Measurements from ENCODE around the gene KAZN.
"Not testable (repeated sequence)": the region's sequence is repeated elsewhere in the genome, so short reads cannot be mapped to it uniquely, and the experiment has no call there.

KAZN gene

GRCh38 chr1:14598498-14599182, at the start of gene KAZN:
Gene KAZN, plus strand, starts transcription at chr1:14598685.
- DNase-seq (ENCODE audit: low read depth), result no peak

- no peak for DNase-seq (ENCODE audit: low read depth)
Measured at GRCh38 chr1:14549897-14550620, 48.4 kb upstream of the KAZN start.

- DNase-seq (ENCODE audit: low read depth), result no peak
Measured at GRCh38 chr1:14551386-14551785, 47.1 kb upstream of the KAZN start.

GRCh38 chr1:14552246-14552965, 46.1 kb upstream of the KAZN start:
- no peak for DNase-seq (ENCODE audit: low read depth)

- no peak for DNase-seq (ENCODE audit: low read depth)
Measured at GRCh38 chr1:14553711-14554110, 44.8 kb upstream of the KAZN start.

- no peak for DNase-seq (ENCODE audit: low read depth)
Measured at GRCh38 chr1:14555091-14555490, 43.4 kb upstream of the KAZN start.

GRCh38 chr1:14561014-14561693, 37.3 kb upstream of the KAZN start:
- no peak for DNase-seq (ENCODE audit: low read depth)

GRCh38 chr1:14565090-14565489, 33.4 kb upstream of the KAZN start:
- no peak for DNase-seq (ENCODE audit: low read depth)

- DNase-seq (ENCODE audit: low read depth), result no peak
Measured at GRCh38 chr1:14567056-14567455, 31.4 kb upstream of the KAZN start.

- DNase-seq (ENCODE audit: low read depth), result no peak
Measured at GRCh38 chr1:14567903-14568302, 30.6 kb upstream of the KAZN start.

GRCh38 chr1:14568716-14569355, 29.6 kb upstream of the KAZN start:
- no peak for DNase-seq (ENCODE audit: low read depth)

GRCh38 chr1:14570514-14570913, 28.0 kb upstream of the KAZN start:
- DNase-seq (ENCODE audit: low read depth), result no peak

- no peak for DNase-seq (ENCODE audit: low read depth)
Measured at GRCh38 chr1:14571810-14572767, 26.4 kb upstream of the KAZN start.

- DNase-seq (ENCODE audit: low read depth), result no peak
Measured at GRCh38 chr1:14572861-14573260, 25.6 kb upstream of the KAZN start.

GRCh38 chr1:14576155-14576554, 22.3 kb upstream of the KAZN start:
- no peak for DNase-seq (ENCODE audit: low read depth)

- DNase-seq (ENCODE audit: low read depth), result no peak
Measured at GRCh38 chr1:14577261-14577660, 21.2 kb upstream of the KAZN start.

- no peak for DNase-seq (ENCODE audit: low read depth)
Measured at GRCh38 chr1:14578156-14578555, 20.3 kb upstream of the KAZN start.

- DNase-seq (ENCODE audit: low read depth), result not testable (repeated sequence)
Measured at GRCh38 chr1:14580295-14580694, 18.2 kb upstream of the KAZN start.

GRCh38 chr1:14580986-14581385, 17.5 kb upstream of the KAZN start:
- no peak for DNase-seq (ENCODE audit: low read depth)

- DNase-seq (ENCODE audit: low read depth), result no peak
Measured at GRCh38 chr1:14583788-14584187, 14.7 kb upstream of the KAZN start.

- no peak for DNase-seq (ENCODE audit: low read depth)
Measured at GRCh38 chr1:14585728-14586127, 12.8 kb upstream of the KAZN start.

All from activated T-helper 1 cell treated with Interleukin-2 at 50 U/mL for 16 hours (primary cell).